NCI-H510A (cell line): ENCODE measurements around the gene ICE1.
A peak's percentile ranks its signal among the peaks of the same experiment; 100 is the strongest.
"Not testable (repeated sequence)": the region's sequence is repeated elsewhere in the genome, so short reads cannot be mapped to it uniquely, and the experiment has no call there.

Experiments used
- DNase-seq: peaks from one replicate; lab custom pipeline; 2025; lab: John Stamatoyannopoulos, UW

ICE1 gene

DNA sequence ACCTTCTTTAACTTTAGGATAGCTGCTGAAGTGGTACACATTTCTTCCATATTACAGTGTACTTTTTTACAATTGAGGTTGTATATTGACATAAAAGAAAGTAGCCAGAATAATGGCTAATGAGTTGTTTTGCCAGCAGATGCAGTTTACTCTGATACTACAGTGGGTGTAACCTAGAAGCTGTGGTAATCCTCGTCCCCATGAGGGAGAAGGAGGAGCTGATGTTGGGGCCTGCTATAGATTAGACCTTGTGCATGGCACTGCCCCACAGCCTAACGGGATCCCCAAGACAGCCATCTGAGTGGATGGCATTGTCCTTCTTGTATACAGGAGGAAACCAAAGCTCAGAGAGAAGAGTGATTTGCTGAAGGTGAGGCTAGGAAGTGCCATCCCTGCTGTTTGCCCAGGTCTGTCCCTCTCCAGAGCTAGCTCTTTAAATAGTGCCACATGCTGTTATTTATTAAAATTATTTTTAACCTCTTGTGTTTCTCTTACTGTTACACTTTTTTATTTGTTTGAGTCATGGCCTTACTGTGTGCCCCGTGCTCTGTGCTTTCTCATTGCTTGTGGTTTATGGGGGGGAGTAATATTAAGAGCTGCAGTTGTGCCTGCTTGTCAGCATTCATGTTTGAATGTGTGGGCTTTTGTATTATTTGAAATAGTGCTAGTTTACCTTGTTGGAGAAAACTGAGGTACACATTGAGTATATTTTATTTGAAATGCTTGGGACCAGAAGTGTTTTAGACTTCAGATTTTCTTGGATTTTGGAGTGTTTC is 65.3 kb downstream of the ICE1 start:
- no peak for DNase-seq

DNA sequence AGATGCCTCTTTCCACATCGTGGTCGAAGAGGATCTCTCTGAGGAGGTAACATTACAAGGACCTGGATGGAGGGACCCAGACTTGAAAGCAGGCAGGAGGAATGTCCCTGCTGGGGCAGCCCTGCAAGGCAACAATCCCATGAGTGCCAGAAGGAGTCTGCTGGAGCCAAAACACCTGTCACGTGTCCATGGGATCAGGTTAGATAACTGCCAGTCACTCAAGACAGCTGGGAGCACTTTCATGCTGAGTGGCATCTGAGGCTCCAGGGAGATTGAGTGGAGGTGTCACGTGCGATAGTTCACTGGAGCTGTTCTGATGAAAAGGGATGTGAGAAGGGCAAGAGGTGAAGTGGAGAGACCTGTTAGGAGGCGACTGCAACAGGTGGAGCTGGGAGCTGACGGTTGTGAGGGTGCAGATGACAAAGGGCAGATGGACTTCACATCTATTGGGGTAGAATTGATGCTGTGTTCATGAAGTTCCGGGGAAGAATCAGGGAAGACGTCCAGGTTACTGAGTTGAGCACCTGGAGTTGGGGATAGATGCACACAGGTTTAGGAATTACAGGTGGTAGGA is 68.4 kb downstream of the ICE1 start:
- no peak for DNase-seq

DNA sequence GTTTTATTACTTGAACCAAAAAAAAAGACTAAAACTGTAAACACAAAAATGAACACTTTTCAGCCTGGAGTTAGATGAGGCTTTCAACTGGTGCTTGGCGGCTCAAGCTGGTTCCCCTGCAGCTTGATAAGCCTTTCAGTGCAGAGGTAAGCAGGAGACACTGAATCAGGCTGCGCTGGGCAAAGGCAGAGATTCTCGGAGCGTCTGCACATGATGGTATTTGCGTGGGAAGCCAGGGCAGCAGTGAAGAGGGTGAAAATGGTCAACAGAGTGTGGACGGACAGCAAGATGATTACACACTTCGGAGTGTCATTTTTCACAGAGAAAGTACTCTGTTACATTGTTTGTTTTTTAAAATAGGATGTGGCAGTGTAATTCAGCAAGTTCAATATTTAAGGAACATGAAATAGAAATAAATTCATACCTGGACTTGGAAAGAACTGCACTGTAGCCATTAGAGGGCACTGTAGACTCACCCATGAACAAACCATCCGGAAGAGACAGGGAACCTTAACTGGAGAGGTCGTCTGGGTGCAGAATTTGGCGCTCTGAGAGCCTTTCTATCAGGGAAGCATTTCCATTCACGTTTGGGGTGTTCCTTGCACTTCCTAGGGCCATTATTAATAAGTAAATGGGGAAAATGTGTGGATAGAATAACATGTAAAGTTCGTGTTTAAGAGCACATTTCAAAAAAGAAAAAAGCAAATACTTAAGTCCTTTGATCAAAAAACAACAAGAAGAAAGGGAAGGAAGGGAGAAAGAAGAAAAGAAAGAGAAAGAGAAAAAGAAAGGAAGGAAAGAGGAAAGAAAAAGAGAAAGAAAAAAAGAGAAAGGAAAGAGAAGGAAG is 69.8 kb downstream of the ICE1 start:
- DNase-seq = no peak

DNA sequence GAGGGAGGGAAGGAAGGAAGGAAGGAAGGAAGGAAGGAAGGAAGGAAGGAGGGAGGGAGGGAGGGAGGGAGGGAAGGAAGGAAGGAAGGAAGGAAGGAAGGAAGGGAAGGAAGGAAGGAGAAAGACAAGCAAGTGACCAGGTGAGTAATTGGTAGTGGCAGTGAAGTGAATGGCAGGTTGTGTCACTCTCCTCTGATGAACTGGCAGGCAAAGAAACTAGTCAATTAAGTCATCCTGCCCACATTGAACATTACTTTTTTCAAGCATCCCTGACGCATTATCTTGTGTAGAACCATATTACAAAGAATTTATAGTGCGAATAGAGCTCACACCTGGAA is 70.4 kb downstream of the ICE1 start:
- not testable (repeated sequence) for DNase-seq

DNA sequence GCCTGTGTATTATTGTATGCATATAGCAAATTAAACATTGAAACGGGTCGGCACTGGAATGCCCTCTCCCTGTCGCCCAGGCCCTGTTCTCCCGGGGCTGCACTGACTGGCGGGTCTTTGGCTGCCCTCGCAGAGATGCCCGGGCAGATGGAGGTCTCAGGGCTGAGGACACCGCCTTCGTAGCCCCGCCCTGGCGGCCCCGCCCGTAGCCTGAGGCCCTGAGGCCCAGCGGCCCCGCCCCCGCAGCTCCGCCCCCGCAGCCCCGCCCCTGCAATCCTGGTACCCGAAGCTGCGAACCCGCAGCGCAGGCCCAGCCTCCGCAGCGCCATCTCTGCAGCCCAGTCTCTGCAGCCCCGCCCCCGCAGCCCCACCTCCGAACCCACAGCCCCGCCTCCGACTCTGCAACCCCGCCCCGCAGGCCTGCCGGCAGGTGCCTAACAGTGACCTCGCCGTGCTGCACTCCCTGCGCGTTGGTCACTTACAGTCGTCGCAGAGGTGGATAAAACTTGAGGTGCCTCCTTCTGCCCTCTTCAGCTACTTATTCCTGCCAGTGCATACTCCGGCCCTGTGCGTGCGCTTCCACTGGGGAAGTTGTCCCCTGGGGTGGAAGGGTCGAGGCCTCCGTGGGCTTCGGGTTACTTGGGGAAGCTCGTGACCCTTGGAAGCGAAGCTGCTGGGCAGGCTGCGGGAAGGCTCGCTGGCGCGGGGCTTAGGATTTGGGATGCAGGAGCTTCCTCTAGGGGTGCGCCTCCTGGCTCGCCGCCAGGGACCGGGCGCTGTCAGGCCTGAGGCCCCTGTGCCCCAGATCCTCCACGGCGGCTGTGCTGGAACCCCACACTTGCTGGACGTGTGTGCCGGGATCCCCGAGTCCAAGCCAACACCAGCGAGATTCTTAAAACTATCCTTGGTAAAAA is 72.3 kb downstream of the ICE1 start:
- no peak for DNase-seq

DNA sequence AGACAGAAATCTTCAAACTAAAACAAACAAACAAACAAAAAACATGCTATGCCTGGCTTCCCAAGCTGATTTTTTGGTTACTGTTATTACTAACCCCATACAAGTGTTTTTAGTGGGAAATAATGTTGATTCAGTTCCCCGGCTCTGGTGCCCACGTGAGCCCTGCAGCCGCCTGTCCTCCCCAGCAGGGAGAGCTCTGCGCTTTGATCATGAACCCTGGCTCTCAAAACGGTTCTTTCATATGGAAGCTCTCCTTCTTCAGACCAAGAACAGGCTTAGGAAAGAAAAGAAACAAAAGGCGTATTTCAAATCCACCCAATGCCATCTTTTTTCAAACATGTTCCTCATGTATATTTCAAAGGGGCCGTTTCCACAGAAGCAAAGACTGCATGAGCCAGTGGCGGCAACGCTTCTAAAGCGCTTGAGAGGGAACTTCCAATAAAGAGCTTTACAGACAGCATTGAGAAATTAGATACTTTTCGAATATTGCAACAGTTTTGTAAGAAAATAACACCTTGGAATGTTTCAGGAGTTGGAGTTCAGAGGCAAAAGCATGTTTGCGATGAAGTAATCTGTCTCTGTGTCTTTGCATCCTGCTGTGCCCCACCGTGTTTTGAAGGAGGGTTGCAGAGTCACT is 74.8 kb downstream of the ICE1 start:
- peak; percentile 52 for DNase-seq

DNA sequence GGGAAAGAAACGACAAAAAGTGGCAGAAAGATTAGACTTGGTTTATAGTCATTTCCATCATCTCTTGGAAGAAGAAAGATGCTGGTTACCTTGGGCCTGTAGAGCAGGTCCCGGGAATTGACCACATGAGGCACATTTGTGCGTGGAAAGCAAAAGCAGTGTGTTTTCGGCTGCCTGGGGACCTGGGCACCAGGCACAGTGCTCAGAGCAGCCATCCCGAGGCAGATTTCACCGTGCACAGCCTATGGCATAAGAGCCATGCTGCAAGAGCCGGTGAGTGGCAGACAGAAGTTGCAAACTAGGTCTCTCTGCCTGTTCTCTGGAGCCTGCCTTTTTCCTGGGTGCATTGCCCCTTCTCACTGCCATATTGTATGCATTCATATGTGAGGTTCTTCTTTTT is 77.0 kb downstream of the ICE1 start:
- no peak for DNase-seq

DNA sequence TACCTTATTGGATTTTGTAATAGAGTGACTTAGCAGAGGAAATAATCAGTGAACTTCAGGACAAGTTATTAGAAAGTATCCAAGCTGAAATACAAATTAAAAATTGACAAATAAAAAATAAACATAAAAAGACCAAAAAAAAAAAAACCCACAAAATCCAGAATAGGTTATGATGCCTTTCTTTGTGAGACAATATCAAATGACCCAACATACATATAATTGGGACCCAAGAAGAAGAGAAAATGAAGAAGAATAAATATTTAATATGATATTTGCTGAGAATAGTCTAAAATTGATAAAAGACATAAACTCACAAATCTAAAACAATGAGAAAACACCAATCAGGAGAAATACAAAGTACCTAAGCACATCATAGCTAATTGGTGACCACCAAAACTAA is 81.8 kb downstream of the ICE1 start:
- no peak for DNase-seq

DNA sequence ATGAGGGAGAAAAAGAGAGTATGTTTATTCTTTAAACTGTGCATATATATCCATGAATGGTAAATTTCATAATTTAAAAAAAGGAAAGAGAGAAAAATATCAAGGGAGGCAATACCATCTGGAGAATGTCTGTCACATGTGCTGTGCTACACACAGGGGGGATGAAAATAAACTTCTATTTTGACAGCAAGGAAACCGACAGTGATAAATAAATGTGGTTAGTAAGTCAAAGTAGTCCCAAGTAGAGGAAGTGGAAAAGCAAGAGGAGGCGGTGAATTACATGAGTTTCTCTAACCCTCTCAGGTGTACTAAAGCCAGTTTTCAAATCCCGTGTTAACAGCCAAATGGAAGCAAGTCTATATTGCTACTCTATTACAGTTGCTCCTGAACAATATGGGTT is 83.3 kb downstream of the ICE1 start:
- DNase-seq = no peak

DNA sequence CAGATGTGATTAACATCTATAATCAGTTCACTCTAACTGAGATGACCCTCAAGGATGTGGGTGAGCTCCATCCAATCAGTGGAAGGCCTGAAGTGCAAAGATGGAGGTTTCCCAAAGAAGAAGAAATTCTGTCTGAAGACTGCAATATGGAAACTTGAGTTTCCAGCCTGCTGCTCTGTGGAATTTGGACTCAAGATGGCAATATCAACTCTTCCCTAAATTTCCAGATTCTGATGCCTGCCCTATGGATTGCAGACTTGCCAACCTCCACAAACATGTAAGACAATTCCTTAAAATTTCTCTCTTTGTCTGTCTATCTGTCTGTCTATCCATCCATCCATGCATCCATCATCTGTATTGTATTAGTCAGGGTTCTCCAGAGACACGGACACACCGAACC is 85.9 kb downstream of the ICE1 start:
- DNase-seq = no peak

DNA sequence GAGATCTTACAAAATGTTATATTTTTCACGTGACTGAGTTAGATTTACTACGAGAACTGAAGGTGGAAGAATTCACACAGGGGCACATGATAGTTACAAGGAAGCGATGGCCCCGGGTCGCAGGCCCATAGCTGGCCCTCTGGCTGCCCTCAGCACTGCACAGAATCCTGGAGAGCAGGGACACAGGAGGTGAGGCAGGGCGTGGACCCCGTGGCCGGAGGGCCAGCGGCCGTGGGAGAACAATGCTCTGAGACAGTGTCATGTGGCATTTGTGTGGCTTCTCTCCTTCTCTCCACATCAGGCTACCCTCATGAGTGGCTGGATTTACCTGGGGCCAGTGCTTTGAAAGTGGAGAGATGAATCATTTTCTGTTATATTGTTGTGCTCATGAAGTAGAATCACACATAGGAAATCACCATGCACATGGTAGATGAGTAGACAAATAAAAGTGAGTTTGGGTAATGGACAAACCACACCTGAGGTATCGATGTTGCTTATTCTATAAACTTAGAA is 89.5 kb downstream of the ICE1 start:
- DNase-seq = no peak

DNA sequence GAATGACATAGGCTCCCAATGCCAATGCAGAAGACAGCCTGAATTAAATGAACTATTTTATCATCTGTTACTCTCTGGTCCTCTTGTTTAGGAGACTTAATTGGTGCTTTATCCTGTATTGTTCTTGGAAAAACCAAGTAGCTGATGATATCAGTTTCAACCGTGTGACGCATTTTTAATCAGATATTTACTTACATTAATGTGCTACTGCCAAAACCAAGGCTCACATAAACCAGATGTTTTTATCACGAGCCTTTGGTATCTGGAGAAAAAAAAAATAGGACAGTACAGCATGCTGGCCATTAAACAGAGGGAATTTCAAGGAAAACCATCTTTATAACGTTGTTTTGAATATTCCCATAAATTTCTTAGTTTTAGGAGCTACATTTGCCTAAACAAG is 90.1 kb downstream of the ICE1 start:
- no peak for DNase-seq

DNA sequence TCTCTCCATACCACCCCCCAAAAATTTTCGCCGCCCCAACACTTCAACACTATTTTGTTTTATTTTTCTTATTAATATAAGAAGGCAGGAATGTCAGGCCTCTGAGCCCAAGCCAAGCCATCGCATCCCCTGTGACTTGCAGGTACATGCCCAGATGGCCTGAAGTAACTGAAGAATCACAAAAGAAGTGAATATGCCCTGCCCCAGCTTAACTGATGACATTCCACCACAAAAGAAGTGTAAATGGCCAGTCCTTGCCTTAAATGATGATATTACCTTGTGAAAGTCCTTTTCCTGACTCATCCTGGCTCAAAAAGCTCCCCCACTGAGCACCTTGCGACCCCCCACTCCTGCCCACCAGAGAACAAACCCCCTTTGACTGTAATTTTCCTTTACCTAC is 98.1 kb downstream of the ICE1 start:
- DNase-seq = not testable (repeated sequence)

DNA sequence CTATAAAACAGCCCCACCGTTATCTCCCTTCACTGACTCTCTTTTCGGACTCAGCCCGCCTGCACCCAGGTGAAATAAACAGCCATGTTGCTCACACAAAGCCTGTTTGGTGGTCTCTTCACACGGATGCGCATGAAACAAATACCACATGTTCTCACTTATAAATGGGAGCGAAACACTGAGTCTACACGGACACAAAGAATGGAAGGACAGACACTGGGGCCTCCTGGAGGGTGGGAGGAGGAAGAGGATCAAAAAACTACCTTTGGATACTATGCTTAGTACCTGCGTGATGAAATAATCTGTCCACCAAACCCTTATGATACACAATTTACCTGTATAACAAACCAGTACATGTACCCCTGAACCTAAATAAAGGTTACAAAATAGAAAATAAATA is 98.6 kb downstream of the ICE1 start:
- no peak for DNase-seq

DNA sequence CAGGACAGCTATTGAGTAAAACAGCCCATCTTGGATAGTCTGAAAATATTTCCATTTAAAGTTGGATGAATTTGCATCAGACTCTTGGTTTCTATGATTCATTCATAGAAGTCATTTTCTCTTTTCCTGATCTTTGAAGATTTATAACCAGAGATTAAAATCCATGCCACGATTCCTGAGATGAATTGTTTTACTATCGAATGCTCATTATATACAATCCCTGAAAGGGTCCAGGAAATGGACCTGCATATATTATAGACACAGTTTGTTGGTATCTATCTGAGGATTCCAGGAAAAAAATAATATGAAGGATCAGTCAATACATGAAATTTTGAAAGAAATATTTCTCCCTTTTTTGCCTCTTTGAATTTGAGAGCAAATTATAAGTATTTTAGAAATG is 99.0 kb downstream of the ICE1 start:
- DNase-seq = no peak

DNA sequence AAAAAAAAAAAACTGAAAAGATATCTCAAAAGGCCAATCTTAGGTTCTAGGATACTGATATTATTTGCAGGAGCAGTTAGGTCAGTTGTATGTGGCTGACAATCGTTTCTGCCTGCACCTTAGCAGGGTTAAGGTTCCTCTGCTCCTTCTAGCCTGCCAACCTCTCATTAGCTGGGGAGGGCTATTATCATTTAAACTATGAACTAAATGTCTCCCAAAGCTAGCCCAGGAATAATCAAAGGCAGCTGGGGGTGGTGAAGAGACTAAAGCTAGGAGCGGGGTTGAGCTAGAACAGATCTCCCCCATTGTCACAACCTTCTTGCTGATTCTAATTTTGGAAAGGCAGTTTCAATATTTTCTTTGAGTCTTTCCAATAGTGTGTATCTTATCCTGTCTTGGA is 99.9 kb downstream of the ICE1 start:
- DNase-seq = no peak

DNA sequence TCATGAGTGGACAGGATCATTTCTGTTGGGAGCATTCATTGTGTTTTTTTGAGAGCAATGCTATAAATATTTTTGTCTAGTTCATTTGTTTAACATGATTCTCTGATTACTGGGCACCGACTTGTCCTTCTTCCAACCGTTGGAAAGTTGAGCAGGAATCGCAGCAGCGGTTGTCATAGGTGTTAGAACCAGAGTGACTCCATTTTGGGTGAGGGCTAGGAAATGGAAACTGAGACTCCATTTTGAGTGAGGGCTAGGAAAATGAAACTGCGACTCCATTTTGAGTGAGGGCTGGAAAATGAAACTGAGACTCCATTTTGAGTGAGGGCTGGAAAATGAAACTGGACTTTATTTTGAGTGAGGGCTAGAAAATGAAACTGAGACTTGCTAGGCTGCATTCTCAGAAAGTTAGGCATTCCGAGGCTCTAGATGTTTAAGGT is 100.6 kb downstream of the ICE1 start:
- DNase-seq = peak; percentile 8

DNA sequence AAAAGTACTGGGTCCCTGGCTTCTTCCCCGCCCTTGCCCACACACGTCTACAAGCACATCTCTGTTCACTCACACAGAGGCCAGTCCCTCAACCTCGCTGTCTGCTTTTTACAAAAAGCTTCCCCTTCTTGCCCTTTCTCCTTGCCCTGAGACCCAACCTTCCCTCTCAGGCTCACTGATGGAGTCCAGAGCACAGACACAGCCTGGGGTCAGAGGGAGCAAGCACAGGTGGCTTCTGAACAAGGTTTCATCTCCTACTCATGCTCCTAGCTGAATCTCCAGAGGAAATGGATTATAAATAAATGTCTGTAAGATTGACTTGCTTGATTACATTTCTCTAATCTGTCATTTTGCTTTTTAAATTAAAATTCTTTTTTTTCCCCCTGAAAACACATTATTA is 101.8 kb downstream of the ICE1 start:
- DNase-seq = no peak

DNA sequence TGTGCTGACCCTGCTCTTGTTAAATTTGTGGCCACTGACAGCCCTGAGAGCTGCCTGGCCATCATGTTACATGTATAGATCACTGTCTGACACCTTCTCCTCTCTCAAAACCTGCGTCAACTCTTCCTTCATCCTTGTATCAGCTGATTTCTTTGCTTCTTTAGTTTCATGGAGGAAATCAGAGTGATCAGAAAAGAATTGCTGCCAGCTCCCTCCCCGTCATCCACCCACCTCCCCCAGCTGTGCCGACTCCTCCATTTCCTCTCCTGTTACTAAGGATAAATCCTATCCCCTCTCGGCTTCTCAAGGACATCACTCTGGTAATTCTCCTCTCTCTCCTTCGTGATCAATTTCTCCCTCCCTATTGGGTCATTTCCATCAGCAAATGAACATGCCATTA is 108.9 kb downstream of the ICE1 start:
- no peak for DNase-seq

DNA sequence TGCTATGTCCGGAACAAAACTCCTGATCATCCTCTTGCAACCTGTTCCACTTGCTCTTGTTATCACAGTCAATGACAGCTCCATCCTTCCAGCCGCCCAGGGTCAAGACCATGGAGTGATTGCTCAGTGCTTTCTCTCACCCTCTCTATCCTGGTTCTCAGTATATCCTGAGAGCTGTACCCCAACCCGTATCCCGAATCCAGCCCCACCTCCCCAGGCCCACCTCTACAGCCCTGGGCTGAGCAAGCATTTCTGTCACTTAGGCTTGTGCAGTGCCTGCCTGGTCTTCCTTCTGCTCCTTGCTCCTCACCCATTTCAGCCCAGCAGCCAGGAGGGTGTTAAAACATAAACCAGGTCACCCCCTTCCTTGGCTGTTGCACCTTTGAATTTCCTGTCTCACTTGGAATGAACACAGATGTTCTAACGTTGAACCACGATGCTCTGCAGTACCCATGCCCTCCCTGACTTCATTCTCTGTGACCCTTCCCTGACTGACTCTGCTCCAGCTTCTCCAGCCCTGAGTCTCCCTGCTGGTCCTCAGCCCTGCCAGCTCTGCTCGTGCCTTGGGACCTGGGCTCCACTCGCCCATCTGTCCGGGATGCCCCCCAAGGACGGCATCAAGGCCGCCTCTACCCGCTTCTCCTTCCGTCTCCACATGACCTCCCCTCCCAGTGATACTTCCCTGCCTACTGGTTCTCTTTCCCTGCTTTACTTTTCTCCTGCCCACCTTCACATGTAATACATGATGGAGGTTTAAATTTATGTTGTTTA is 110.0 kb downstream of the ICE1 start:
- DNase-seq = no peak

DNA sequence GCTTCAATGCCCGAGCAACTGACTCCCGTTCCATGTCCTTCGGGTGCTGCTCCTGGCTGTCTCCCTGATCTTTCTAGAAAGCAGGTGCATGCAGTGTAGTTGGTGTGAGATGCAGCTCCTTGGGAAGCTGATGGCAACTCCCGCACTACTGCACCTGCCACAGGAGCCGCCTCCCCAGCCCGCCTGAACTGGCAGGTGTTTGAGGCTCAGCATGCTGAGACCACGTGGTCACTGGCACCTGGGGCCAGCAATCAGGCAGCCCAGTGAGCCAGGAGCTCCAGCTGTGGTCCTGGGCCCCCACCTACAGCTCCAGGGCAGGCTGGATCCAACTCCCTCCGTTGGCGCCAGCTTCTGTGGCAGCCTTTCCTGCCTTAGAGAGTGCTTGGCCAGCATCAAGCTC is 111.5 kb downstream of the ICE1 start:
- peak; percentile 63 for DNase-seq
